Measurements from ENCODE around the gene DPT. TPM values are rescaled to one million over a fixed set of nuclear protein-coding genes. Genes with fewer than 3 reads are reported as not detected.

DPT gene
- total and polyA plus RNA-seq, 2 of the 4 experiments (the other 2 are of a cell fraction) = not detected

GRCh38 chr1:168691541-168691940, 37.5 kb downstream of the DPT start:
- Histone ChIP-seq H2AK5ac (ENCODE audit: low read depth, low read length) (no peak overlapping the region), H3K9me3 (ENCODE audit: control insufficient read depth, insufficient read depth, low read length) (no peaks in the 10 kb centered on the region), H2BK5ac (ENCODE audit: low read depth, low read length, poor library complexity, severe bottlenecking) (no peak overlapping the region), H2BK20ac (ENCODE audit: low read depth, low read length) (no peak overlapping the region), H3K4me3 (ENCODE audit: insufficient read depth, low read depth, low read length) (no peak overlapping the region), H3K9ac (ENCODE audit: low read depth, low read length) (no peak overlapping the region), H2BK120ac (ENCODE audit: low read depth, low read length) (no peak overlapping the region), H4K5ac (ENCODE audit: low read depth, low read length) (no peak overlapping the region), H3K18ac (ENCODE audit: low read depth, low read length) (no peak overlapping the region), H3K27ac (ENCODE audit: insufficient read depth, low read length) (no peak overlapping the region), H4K91ac (ENCODE audit: insufficient read depth, low read depth, low read length) (no peak overlapping the region), H4K8ac (ENCODE audit: low read depth in 2 of 2, low read length in 2 of 2) (no peak overlapping the region), H2BK15ac (ENCODE audit: low read depth, low read length) (no peak overlapping the region), H3K4me1 (ENCODE audit: control insufficient read depth, insufficient read depth, low read length) (no peaks in the 10 kb centered on the region), H3K56ac (ENCODE audit: extremely low read depth, insufficient read depth, low read length) (no peak overlapping the region), H2AFZ (replicated peaks; ENCODE audit: low read length, poor library complexity) (no peak overlapping the region), H2AK9ac (replicated peaks; ENCODE audit: low read depth, low read length, poor library complexity) (no peak overlapping the region), H3K79me1 (ENCODE audit: low read depth in 1 of 2, low read length in 2 of 2) (no peaks in the 10 kb centered on the region), H3K36me3 (ENCODE audit: control insufficient read depth, insufficient read depth, low read length) (no peaks in the 10 kb centered on the region), H3K4ac (ENCODE audit: low read depth, low read length) (no peak overlapping the region), H3K9me1 (ENCODE audit: insufficient read depth, low read length) (no peaks in the 10 kb centered on the region), H3K27me3 (ENCODE audit: control insufficient read depth, insufficient read depth, low read length) (no peaks in the 10 kb centered on the region), H3K23ac (ENCODE audit: low read depth, low read length) (no peak overlapping the region), H4K20me1 (ENCODE audit: insufficient read depth, low read length) (no peaks in the 10 kb centered on the region), H3K14ac (replicated peaks; ENCODE audit: low read depth, low read length) (no peak overlapping the region), H3K4me2 (ENCODE audit: low read depth, low read length) (no peak overlapping the region)
- CTCF ChIA-PET = no interaction called here
- POLR2A ChIA-PET (ENCODE audit: unreplicated experiment) = no interaction called here
- WGBS, 2 experiments (ENCODE audit: extremely low coverage in 2 of 2, insufficient read length in 1 of 2) = no CpG with 5 or more reads among the region's 5 CpGs
- dilution Hi-C loops (cut with HindIII; ENCODE audit: low sequenced_read_pairs, unreplicated experiment) = no loop called here
- DNase-seq = no peak
- no peak for TF ChIP-seq SMC3 (IDR thresholded peaks at IDR 0.05; ENCODE audit: low read depth, low read length)
- no peak for TF ChIP-seq CHD1 (IDR thresholded peaks at IDR 0.05; ENCODE audit: low read depth, low read length)
- no peak for TF ChIP-seq MAZ (IDR thresholded peaks at IDR 0.05; ENCODE audit: borderline replicate concordance, low read depth, low read length)
- TF ChIP-seq FOS (IDR thresholded peaks at IDR 0.05; ENCODE audit: low read depth, low read length) = no peak
- TF ChIP-seq CEBPB (IDR thresholded peaks at IDR 0.05; ENCODE audit: low read depth, low read length) = no peak
- no peak for TF ChIP-seq BHLHE40 (IDR thresholded peaks at IDR 0.05; ENCODE audit: low read depth, low read length)
- no peak for TF ChIP-seq MXI1 (IDR thresholded peaks at IDR 0.05; ENCODE audit: borderline replicate concordance, low read depth, low read length)
- TF ChIP-seq RCOR1 (IDR thresholded peaks at IDR 0.05; ENCODE audit: insufficient replicate concordance, low read length) = no peak
- TF ChIP-seq, protein P1, sequence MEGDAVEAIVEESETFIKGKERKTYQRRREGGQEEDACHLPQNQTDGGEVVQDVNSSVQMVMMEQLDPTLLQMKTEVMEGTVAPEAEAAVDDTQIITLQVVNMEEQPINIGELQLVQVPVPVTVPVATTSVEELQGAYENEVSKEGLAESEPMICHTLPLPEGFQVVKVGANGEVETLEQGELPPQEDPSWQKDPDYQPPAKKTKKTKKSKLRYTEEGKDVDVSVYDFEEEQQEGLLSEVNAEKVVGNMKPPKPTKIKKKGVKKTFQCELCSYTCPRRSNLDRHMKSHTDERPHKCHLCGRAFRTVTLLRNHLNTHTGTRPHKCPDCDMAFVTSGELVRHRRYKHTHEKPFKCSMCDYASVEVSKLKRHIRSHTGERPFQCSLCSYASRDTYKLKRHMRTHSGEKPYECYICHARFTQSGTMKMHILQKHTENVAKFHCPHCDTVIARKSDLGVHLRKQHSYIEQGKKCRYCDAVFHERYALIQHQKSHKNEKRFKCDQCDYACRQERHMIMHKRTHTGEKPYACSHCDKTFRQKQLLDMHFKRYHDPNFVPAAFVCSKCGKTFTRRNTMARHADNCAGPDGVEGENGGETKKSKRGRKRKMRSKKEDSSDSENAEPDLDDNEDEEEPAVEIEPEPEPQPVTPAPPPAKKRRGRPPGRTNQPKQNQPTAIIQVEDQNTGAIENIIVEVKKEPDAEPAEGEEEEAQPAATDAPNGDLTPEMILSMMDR (conservative IDR thresholded peaks at IDR 0.05; ENCODE audit: low read depth, low read length) = no peak
- TF ChIP-seq, protein P2, sequence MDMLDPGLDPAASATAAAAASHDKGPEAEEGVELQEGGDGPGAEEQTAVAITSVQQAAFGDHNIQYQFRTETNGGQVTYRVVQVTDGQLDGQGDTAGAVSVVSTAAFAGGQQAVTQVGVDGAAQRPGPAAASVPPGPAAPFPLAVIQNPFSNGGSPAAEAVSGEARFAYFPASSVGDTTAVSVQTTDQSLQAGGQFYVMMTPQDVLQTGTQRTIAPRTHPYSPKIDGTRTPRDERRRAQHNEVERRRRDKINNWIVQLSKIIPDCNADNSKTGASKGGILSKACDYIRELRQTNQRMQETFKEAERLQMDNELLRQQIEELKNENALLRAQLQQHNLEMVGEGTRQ (IDR thresholded peaks at IDR 0.05; ENCODE audit: low read depth, low read length) = no peak
- no peak for TF ChIP-seq ELK1 (IDR thresholded peaks at IDR 0.05; ENCODE audit: borderline replicate concordance, low read depth, low read length)
- TF ChIP-seq POLR2A (IDR thresholded peaks at IDR 0.05; ENCODE audit: low read depth, low read length) = no peak
- no peak for TF ChIP-seq NFE2L2 (IDR thresholded peaks at IDR 0.05; ENCODE audit: low read depth, low read length)
- TF ChIP-seq RFX5 (IDR thresholded peaks at IDR 0.05; ENCODE audit: low read depth, low read length) = no peak
- TF ChIP-seq RAD21 (IDR thresholded peaks at IDR 0.05; ENCODE audit: low read length) = no peak
- no peak for TF ChIP-seq MAFK (IDR thresholded peaks at IDR 0.05; ENCODE audit: low read depth, low read length)
- ATAC-seq (ENCODE audit: low read depth) = no peak
- intact Hi-C loops (cut with micrococcal nuclease) = no loop called here
- in situ Hi-C loops (cut with MboI; ENCODE audit: low sequenced_read_pairs) = no loop called here
- no TSS peak for BruUV-seq (replicated peaks)
